Mucosa of gallbladder (tissue), 1 donor: ENCODE measurements around the gene CDC42SE2. TPM values are rescaled to one million over a fixed set of nuclear protein-coding genes. Genes with fewer than 3 reads are reported as not detected.

ENCODE experiments used
- DNase-seq: peaks from one replicate; pipeline ENCODE4 v3.0.0-alpha.2; 2020; ENCODE audit warnings: low spot score
- total RNA-seq: library from RNA; stranded (reverse); gene quantifications from one replicate; pipeline ENCODE4 v1.2.1, GENCODE V29; 2021
- donor health status: DM: no; HTN: no; CAD: no.

The CDC42SE2 gene
- total RNA-seq, 1 donor from 2014 or later: 47.6 TPM

- no peak for DNase-seq
Measured at GRCh38 chr5:131441184-131441583, 177.3 kb downstream of the CDC42SE2 start.

Other genes starting within 250 kb of the CDC42SE2 start
- gene HINT1, start 98.8 kb upstream of the CDC42SE2 start, total RNA-seq: 152 TPM
- 7.5 TPM for gene LYRM7, start 93.1 kb upstream of the CDC42SE2 start, total RNA-seq